K562 (cell line): ENCODE results near the gene ACAP2. TPM values are rescaled to one million over a fixed set of nuclear protein-coding genes. Genes with fewer than 3 reads are reported as not detected.

Source experiments
- ATAC-seq: fragments of 200-7000 bp; cut with Tn5 transposase; 3 replicates; pipeline ENCODE4 v1.9.1; 2020; ENCODE audit warnings: moderate library complexity
- BruUV-seq: library from RNA; stranded (reverse); fragments of 400-500 nt; replicated peaks from 2 replicates; lab custom pipeline; 2021; lab: Mats Ljungman, UMichigan
- CTCF ChIA-PET: fragments of 300-600 bp; formaldehyde crosslinking; extraction: SDS; loops from one replicate; lab custom pipeline; 2021; ENCODE audit warnings: low intra/inter-chr PET ratio; lab: Yijun Ruan, JAX
- POLR2A ChIA-PET: fragments of 300-600, 350-650 bp; sonication (Branson Sonifier 250); formaldehyde crosslinking; extraction: SDS; loops from one replicate; lab custom pipeline; 2021; ENCODE audit warnings: antibody characterized with exemption, inconsistent platforms; lab: Yijun Ruan, JAX
- DNase-seq, 4 experiments: peaks; one replicate each; pipeline versions ENCODE4 v3.0.0 to v3.0.0-alpha.2; 2011 to 2018; ENCODE audit warnings: low spot score in 3 of 4, mixed read lengths in 3 of 4; ENCODE audit errors: extremely low read depth in 1 of 4
- FAIRE-seq: peaks from 2 replicates; lab custom pipeline; 2011; peaks lifted over from hg19 to GRCh38; lab: Jason Lieb, UNC
- H2AFZ ChIP-seq: 2 replicates; pipeline ENCODE4 v1.6.0; 2011; ENCODE audit warnings: low read depth, low read length, control low read depth, inconsistent platforms
- H3K27ac ChIP-seq: fragments of 200-600 bp; 3 replicates; pipeline ENCODE4 v1.8.0; 2011; ENCODE audit warnings: low read depth, mild to moderate bottlenecking, control low read depth, inconsistent platforms, low read length, moderate library complexity, mixed read lengths; ENCODE audit errors: extremely low read depth
- H3K27me3 ChIP-seq, 2 experiments: fragments of 300-600 bp in 1 of 2; 2 replicates in 1 of 2; 3 replicates in 1 of 2; pipeline versions ENCODE4 v1.6.0 to v1.8.0; 2011; ENCODE audit warnings: inconsistent platforms in 2 of 2, low read length in 2 of 2, mild to moderate bottlenecking in 1 of 2, mixed read lengths in 1 of 2, moderate library complexity in 1 of 2; ENCODE audit not compliant: control insufficient read depth in 2 of 2, insufficient read depth in 2 of 2
- H3K36me3 ChIP-seq: fragments of 300-600 bp; 3 replicates; pipeline ENCODE4 v1.8.0; 2011; ENCODE audit warnings: mild to moderate bottlenecking, low read length, inconsistent platforms; ENCODE audit not compliant: control insufficient read depth, insufficient read depth
- H3K4me1 ChIP-seq, 2 experiments: fragments of 200-600 bp in 1 of 2; replicated peaks in 1 of 2; 2 replicates in 1 of 2; 3 replicates in 1 of 2; pipeline versions ENCODE4 v1.5.1 to v1.8.0; 2011; ENCODE audit warnings: inconsistent platforms in 2 of 2, low read length in 2 of 2, mild to moderate bottlenecking in 1 of 2, mixed read lengths in 1 of 2, moderate library complexity in 1 of 2; ENCODE audit not compliant: control insufficient read depth in 2 of 2, insufficient read depth in 2 of 2
- H3K4me2 ChIP-seq: 2 replicates; pipeline ENCODE4 v1.6.1; 2011; ENCODE audit warnings: low read length, control low read depth, inconsistent platforms, mixed read lengths; ENCODE audit not compliant: insufficient read depth
- H3K4me3 ChIP-seq: fragments of 200-600 bp; sonication (generic), shearing (Covaris generic); 2 replicates; pipeline ENCODE4 v1.5.1; 2016; ENCODE audit warnings: control low read depth, inconsistent platforms
- H3K79me2 ChIP-seq: fragments of 200-600 bp; 3 replicates; pipeline ENCODE4 v1.8.0; 2011; ENCODE audit warnings: low read length, inconsistent platforms; ENCODE audit not compliant: control insufficient read depth, insufficient read depth
- H3K9ac ChIP-seq, 2 experiments: 2 replicates each; pipeline versions ENCODE4 v1.6.0 to v1.6.1; 2011; ENCODE audit warnings: low read depth in 2 of 2, low read length in 2 of 2, control low read depth in 1 of 2, inconsistent platforms in 1 of 2, mild to moderate bottlenecking in 1 of 2, mixed read lengths in 1 of 2; ENCODE audit not compliant: insufficient read depth in 1 of 2
- H3K9me1 ChIP-seq: one replicate; pipeline ENCODE4 v1.6.0; 2011; ENCODE audit warnings: inconsistent platforms, mild to moderate bottlenecking, low read length, moderate library complexity; ENCODE audit not compliant: control insufficient read depth, insufficient read depth
- H3K9me3 ChIP-seq: replicated peaks from 2 replicates; pipeline ENCODE4 v1.5.1; 2011; ENCODE audit warnings: low read depth, low read length, inconsistent platforms; ENCODE audit not compliant: control insufficient read depth, insufficient read depth
- H4K20me1 ChIP-seq: replicated peaks from 2 replicates; pipeline ENCODE4 v1.6.1; 2011; ENCODE audit warnings: low read length, inconsistent platforms, mixed read lengths; ENCODE audit not compliant: control insufficient read depth, insufficient read depth
- ERF ChIP-seq: fragments of 450-650 bp; formaldehyde crosslinking; IDR thresholded peaks from 2 replicates; pipeline ENCODE4 v1.4.0; 2020; ENCODE audit warnings: mild to moderate bottlenecking, mixed read lengths
- ETV5 ChIP-seq: sonication (generic); formaldehyde crosslinking; IDR thresholded peaks from 2 replicates; pipeline ENCODE4 v1.4.0; 2020; ENCODE audit warnings: low read depth, mild to moderate bottlenecking, missing genetic modification reagents
- GTF2F1 ChIP-seq: IDR thresholded peaks from 2 replicates; pipeline ENCODE4 v1.6.1; 2011; ENCODE audit warnings: low read depth, low read length, improper control_type of control experiment
- KAT8 ChIP-seq: fragments of 450-650 bp; IDR thresholded peaks from 2 replicates; pipeline ENCODE4 v1.6.1; 2016; ENCODE audit warnings: low read depth, mild to moderate bottlenecking
- NRF1 ChIP-seq, 2 experiments: fragments of 450-650 bp; IDR thresholded peaks in 1 of 2; conservative IDR thresholded peaks in 1 of 2; 2 replicates each; pipeline ENCODE4 v1.6.1; 2014; ENCODE audit warnings: mild to moderate bottlenecking in 2 of 2
- POLR2AphosphoS2 ChIP-seq: IDR thresholded peaks from 2 replicates; pipeline ENCODE4 v1.6.1; 2012; ENCODE audit warnings: low read length, improper control_type of control experiment
- SAFB ChIP-seq: fragments of 200-400 bp; formaldehyde crosslinking; IDR thresholded peaks from 2 replicates; pipeline ENCODE4 v1.6.1; 2017; ENCODE audit warnings: low read depth, low read length, borderline replicate concordance
- SIN3A ChIP-seq, 2 experiments: fragments of 150-350 bp in 1 of 2; IDR thresholded peaks; 2 replicates each; pipeline ENCODE4 v1.6.1; 2011 to 2016; ENCODE audit warnings: borderline replicate concordance in 2 of 2, low read depth in 2 of 2, low read length in 2 of 2, mild to moderate bottlenecking in 2 of 2, moderate library complexity in 2 of 2; ENCODE audit not compliant: control insufficient read depth in 1 of 2
- ZNF146 ChIP-seq: IDR thresholded peaks from one replicate; pipeline ENCODE4 v1.6.1; 2018; ENCODE audit warnings: missing compliant biosample characterization; ENCODE audit not compliant: unreplicated experiment
- in situ Hi-C: fragments of 300-500 bp; cut with MboI; formaldehyde crosslinking; loops from 4 replicates; pipeline ENCODE4 v1.15.0; 2018; ENCODE audit warnings: inconsistent platforms, mixed read lengths
- intact Hi-C: fragments of 100-400 bp; cut with micrococcal nuclease; formaldehyde crosslinking; loops from 2 replicates; pipeline ENCODE4 v1.14.2; 2022
- polyA plus RNA-seq, 8 experiments: library from polyadenylated mRNA; depleted of rRNA in 4 of 8; stranded (reverse) in 5 of 8; unstranded in 3 of 8; fragments of >200 nt; fragmentation: Nextera tagmentation in 2 of 8; fragmentation: Illumina TruSeq in 1 of 8; extraction: Ambion mirVana in 2 of 8; extraction: Trizol in 1 of 8; gene quantifications; 2 replicates each; pipeline versions ENCODE4 v1.2.1 to v1.2.3, GENCODE V29; 2011 to 2014; ENCODE audit warnings: inconsistent platforms in 1 of 8, missing spikeins in 1 of 8
- total RNA-seq, 7 experiments: library from RNA; depleted of rRNA in 6 of 7; stranded (reverse); fragments of >200 nt in 6 of 7; fragmentation: Illumina TruSeq in 2 of 7; extraction: Trizol in 2 of 7; gene quantifications; 2 replicates each; pipeline versions ENCODE4 v1.2.1 to v1.2.3, GENCODE V29; 2011 to 2021; ENCODE audit warnings: low replicate concordance in 1 of 7
- TF ChIP-seq, protein P1 (sequence below): sonication (generic); formaldehyde crosslinking; IDR thresholded peaks from 2 replicates; pipeline ENCODE4 v1.8.1; 2022; ENCODE audit warnings: missing genetic modification reagents
- TF ChIP-seq, protein P2 (sequence below): fragments of 450-650 bp; IDR thresholded peaks from 2 replicates; pipeline ENCODE4 v1.6.1; 2016; ENCODE audit warnings: low read depth, mild to moderate bottlenecking, moderate library complexity
- TF ChIP-seq, protein P3 (sequence below): sonication (generic); formaldehyde crosslinking; IDR thresholded peaks from 2 replicates; pipeline ENCODE4 v1.8.0; 2022; ENCODE audit warnings: missing genetic modification reagents, mild to moderate bottlenecking, borderline replicate concordance
- TF ChIP-seq, protein P4 (sequence below), 2 experiments: fragments of 200-800 bp in 1 of 2; sonication (Bioruptor generic) in 1 of 2; sonication (generic) in 1 of 2; formaldehyde crosslinking in 1 of 2; IDR thresholded peaks in 1 of 2; conservative IDR thresholded peaks in 1 of 2; 2 replicates each; pipeline versions ENCODE4 v1.5.0 to v1.6.1; 2016 to 2020; ENCODE audit warnings: missing compliant biosample characterization in 1 of 2, missing genetic modification characterization in 1 of 2, missing genetic modification reagents in 1 of 2

ACAP2 gene
- total and polyA plus RNA-seq, 9 of the 15 experiments (the other 6 are each of a cell fraction or from before 2014, with no cell fraction given) = 10.6 to 52.7 (median 34.4) TPM

DNA sequence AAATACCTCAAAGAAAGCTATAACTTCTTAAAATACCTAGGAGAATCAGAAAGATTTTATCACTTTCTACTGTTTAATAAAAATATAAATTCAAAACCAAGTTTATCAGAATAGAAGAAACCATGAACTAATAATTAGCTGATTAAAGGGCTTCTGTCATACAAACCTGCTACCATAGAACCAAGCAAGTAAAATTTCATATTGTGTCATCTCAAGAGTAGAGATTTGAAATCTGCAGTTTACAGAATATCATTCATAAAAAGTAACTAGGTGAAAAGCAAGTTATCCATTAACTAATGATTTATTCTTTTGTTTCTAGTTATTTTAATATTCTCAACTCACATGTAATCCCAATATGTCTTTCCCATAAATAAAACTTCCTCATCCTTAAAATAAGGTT is 135.1 kb downstream of the ACAP2 start:
- ChIA-PET CTCF (no interaction called here), POLR2A (interaction anchor here (0.9 to 2.0 kb wide), 3 partner anchors 10 to 80 kb away, joined by 3 to 6 read pairs (median 3); no protein-coding TSS in a partner anchor)
- Histone ChIP-seq H3K9me1 (no peaks in the 10 kb centered on the region), H3K4me1 (no peaks in the 10 kb centered on the region), H4K20me1 (no peaks in the 10 kb centered on the region), H2AFZ (no peak overlapping the region), H3K79me2 (no peaks in the 10 kb centered on the region), H3K4me3 (no peak overlapping the region), H3K9me3 (no peaks in the 10 kb centered on the region), H3K27me3 (no peaks in the 10 kb centered on the region), H3K27ac (no peak overlapping the region), H3K9ac (no peak overlapping the region), H3K4me2 (no peak overlapping the region), H3K36me3 (peaks cover 17% of the 10 kb centered on the region; the same call in 2 of the 3 replicates)
- no TSS peak for BruUV-seq
- DNase-seq = no peak
- no peak for FAIRE-seq
- intact Hi-C loops = loop anchor here (5.0 kb wide), 1 partner anchor 75 kb away; no protein-coding TSS in a partner anchor
- no peak for ATAC-seq
- in situ Hi-C loops = no loop called here
- TF ChIP-seq NRF1 (conservative IDR thresholded peaks at IDR 0.05 in 1 of 2, IDR thresholded peaks at IDR 0.05 in 1 of 2) (no peak), KAT8 (no peak), SIN3A (IDR thresholded peaks at IDR 0.05; ENCODE audit: borderline replicate concordance in 2 of 2, control insufficient read depth in 1 of 2, low read depth in 2 of 2, low read length in 2 of 2) (no peak), SAFB (no peak), GTF2F1 (no peak), ETV5 (CRISPR knock-in tag) (no peak), ZNF146 (no peak), ERF (CRISPR knock-in tag) (no peak), POLR2AphosphoS2 (no peak)
- TF ChIP-seq, protein P1, sequence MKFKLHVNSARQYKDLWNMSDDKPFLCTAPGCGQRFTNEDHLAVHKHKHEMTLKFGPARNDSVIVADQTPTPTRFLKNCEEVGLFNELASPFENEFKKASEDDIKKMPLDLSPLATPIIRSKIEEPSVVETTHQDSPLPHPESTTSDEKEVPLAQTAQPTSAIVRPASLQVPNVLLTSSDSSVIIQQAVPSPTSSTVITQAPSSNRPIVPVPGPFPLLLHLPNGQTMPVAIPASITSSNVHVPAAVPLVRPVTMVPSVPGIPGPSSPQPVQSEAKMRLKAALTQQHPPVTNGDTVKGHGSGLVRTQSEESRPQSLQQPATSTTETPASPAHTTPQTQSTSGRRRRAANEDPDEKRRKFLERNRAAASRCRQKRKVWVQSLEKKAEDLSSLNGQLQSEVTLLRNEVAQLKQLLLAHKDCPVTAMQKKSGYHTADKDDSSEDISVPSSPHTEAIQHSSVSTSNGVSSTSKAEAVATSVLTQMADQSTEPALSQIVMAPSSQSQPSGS (CRISPR knock-in tag) = no peak
- TF ChIP-seq, protein P2, sequence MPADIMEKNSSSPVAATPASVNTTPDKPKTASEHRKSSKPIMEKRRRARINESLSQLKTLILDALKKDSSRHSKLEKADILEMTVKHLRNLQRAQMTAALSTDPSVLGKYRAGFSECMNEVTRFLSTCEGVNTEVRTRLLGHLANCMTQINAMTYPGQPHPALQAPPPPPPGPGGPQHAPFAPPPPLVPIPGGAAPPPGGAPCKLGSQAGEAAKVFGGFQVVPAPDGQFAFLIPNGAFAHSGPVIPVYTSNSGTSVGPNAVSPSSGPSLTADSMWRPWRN = no peak
- TF ChIP-seq, protein P3, sequence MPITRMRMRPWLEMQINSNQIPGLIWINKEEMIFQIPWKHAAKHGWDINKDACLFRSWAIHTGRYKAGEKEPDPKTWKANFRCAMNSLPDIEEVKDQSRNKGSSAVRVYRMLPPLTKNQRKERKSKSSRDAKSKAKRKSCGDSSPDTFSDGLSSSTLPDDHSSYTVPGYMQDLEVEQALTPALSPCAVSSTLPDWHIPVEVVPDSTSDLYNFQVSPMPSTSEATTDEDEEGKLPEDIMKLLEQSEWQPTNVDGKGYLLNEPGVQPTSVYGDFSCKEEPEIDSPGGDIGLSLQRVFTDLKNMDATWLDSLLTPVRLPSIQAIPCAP (CRISPR knock-in tag) = no peak
- TF ChIP-seq, protein P4, sequence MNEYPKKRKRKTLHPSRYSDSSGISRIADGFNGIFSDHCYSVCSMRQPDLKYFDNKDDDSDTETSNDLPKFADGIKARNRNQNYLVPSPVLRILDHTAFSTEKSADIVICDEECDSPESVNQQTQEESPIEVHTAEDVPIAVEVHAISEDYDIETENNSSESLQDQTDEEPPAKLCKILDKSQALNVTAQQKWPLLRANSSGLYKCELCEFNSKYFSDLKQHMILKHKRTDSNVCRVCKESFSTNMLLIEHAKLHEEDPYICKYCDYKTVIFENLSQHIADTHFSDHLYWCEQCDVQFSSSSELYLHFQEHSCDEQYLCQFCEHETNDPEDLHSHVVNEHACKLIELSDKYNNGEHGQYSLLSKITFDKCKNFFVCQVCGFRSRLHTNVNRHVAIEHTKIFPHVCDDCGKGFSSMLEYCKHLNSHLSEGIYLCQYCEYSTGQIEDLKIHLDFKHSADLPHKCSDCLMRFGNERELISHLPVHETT (CRISPR knock-in tag; conservative IDR thresholded peaks at IDR 0.05 in 1 of 2, IDR thresholded peaks at IDR 0.05 in 1 of 2) = no peak
